ENCODE results near the gene FAM20A.

- TF ChIP-seq CTCF (conservative IDR thresholded peaks at IDR 0.05; ENCODE audit: low read length) (no peak), EZH2phosphoT487 (IDR thresholded peaks at IDR 0.05; ENCODE audit: borderline replicate concordance) (no peak)
These were observed 38.4 kb downstream of the FAM20A start for GRCh38 chr17:68562736-68563135.
